Stimulated activated CD8-positive, alpha-beta memory T cell treated with anti-CD3 and anti-CD28 coated beads, Interleukin-2, amount 100 ng/mL, for 1 hour (primary cell): ENCODE measurements around the gene PPP6R2.
"Not testable (repeated sequence)": the region's sequence is repeated elsewhere in the genome, so short reads cannot be mapped to it uniquely, and the experiment has no call there.

Experiments
- DNase-seq, 2 donors: peaks; one replicate each; pipeline ENCODE4 v3.0.0-alpha.2; 2020; ENCODE audit warnings: low read depth in 2 of 2

PPP6R2 gene

GRCh38 chr22:50341977-50342650 lies 1.0 kb upstream of the PPP6R2 start:
- peak; percentile 70 to 82 for DNase-seq

GRCh38 chr22:50343541-50343935 lies 411 bp downstream of the PPP6R2 start:
- no peak for DNase-seq

- DNase-seq = no peak
Measured at GRCh38 chr22:50346470-50346869, 3.3 kb downstream of the PPP6R2 start.

GRCh38 chr22:50347157-50347556 lies 4.0 kb downstream of the PPP6R2 start:
- no peak for DNase-seq

- DNase-seq = no peak
Measured at GRCh38 chr22:50348058-50348457, 4.9 kb downstream of the PPP6R2 start.

GRCh38 chr22:50356186-50356585 lies 13.1 kb downstream of the PPP6R2 start:
- DNase-seq = no peak

GRCh38 chr22:50357222-50357621 lies 14.1 kb downstream of the PPP6R2 start:
- no peak for DNase-seq

- no peak for DNase-seq
Measured at GRCh38 chr22:50357756-50358155, 14.6 kb downstream of the PPP6R2 start.

- DNase-seq = no peak
Measured at GRCh38 chr22:50360578-50360977, 17.5 kb downstream of the PPP6R2 start.

GRCh38 chr22:50361222-50361621 lies 18.1 kb downstream of the PPP6R2 start:
- no peak for DNase-seq

GRCh38 chr22:50361688-50362087 lies 18.6 kb downstream of the PPP6R2 start:
- no peak for DNase-seq

- DNase-seq = no peak
Measured at GRCh38 chr22:50363166-50363802, 20.2 kb downstream of the PPP6R2 start.

- not testable (repeated sequence) for DNase-seq
Measured at GRCh38 chr22:50363803-50364194, 20.7 kb downstream of the PPP6R2 start.

- no peak for DNase-seq
Measured at GRCh38 chr22:50367778-50368500, 24.8 kb downstream of the PPP6R2 start.

GRCh38 chr22:50371101-50371648 lies 28.0 kb downstream of the PPP6R2 start:
- DNase-seq = no peak

GRCh38 chr22:50376085-50376651 lies 33.0 kb downstream of the PPP6R2 start:
- DNase-seq = no peak

GRCh38 chr22:50381021-50381555 lies 38.0 kb downstream of the PPP6R2 start:
- not testable (repeated sequence) for DNase-seq

- no peak for DNase-seq
Measured at GRCh38 chr22:50396751-50397370, 53.7 kb downstream of the PPP6R2 start.

GRCh38 chr22:50397371-50398060 lies 54.4 kb downstream of the PPP6R2 start:
- not testable (repeated sequence) for DNase-seq

GRCh38 chr22:50398831-50399648 lies 55.9 kb downstream of the PPP6R2 start:
- DNase-seq = no peak
